Stimulated activated naive CD8-positive, alpha-beta T cell treated with anti-CD3 and anti-CD28 coated beads, Interleukin-15, amount 100 ng/mL, for 72 hours (primary cell): ENCODE results near the gene SCLT1.

Experiments
- ATAC-seq: fragments of 150-1000 bp; cut with Tn5 transposase; 2 replicates; pipeline ENCODE4 v1.10.0; 2021; ENCODE audit warnings: mild to moderate bottlenecking, moderate library complexity
- DNase-seq, 2 donors: peaks; one replicate each; pipeline ENCODE4 v3.0.0; 2021 to 2022
- H3K27ac Mint-ChIP-seq, 2 donors: one replicate each; pipeline ENCODE4 v1.8.0; 2022; ENCODE audit warnings: mild to moderate bottlenecking in 2 of 2, mixed read lengths in 2 of 2, moderate library complexity in 2 of 2
- H3K27me3 Mint-ChIP-seq: one replicate; pipeline ENCODE4 v1.8.0; 2022; ENCODE audit warnings: mixed read lengths
- H3K4me1 Mint-ChIP-seq: one replicate; pipeline ENCODE4 v1.8.0; 2022; ENCODE audit warnings: mild to moderate bottlenecking, mixed read lengths
- H3K4me3 Mint-ChIP-seq, 2 donors: one replicate each; pipeline ENCODE4 v1.8.0; 2022; ENCODE audit warnings: mild to moderate bottlenecking in 2 of 2, mixed read lengths in 2 of 2, moderate library complexity in 1 of 2
- H3K9me3 Mint-ChIP-seq, 2 donors: one replicate each; pipeline ENCODE4 v1.8.0; 2022; ENCODE audit warnings: mixed read lengths in 2 of 2

Gene SCLT1

GRCh38 chr4:128879971-128880370 is 213.4 kb downstream of the SCLT1 start:
- Mint-ChIP-seq H3K27me3 (no peaks in the 10 kb centered on the region), H3K4me1 (no peaks in the 10 kb centered on the region), H3K27ac (no peak overlapping the region), H3K4me3 (no peak overlapping the region), H3K9me3 (no peaks in the 10 kb centered on the region)
- DNase-seq (no peak), ATAC-seq (no peak)

GRCh38 chr4:128879283-128879682 is 214.1 kb downstream of the SCLT1 start:
- Mint-ChIP-seq H3K4me1 (no peaks in the 10 kb centered on the region), H3K27ac (no peak overlapping the region)

GRCh38 chr4:128877934-128878333 is 215.4 kb downstream of the SCLT1 start:
- no peaks in the 10 kb centered on the region for H3K9me3 Mint-ChIP-seq
- no peak for DNase-seq
- no peaks in the 10 kb centered on the region for H3K27me3 Mint-ChIP-seq
- H3K4me1 Mint-ChIP-seq, result no peaks in the 10 kb centered on the region
- H3K4me3 Mint-ChIP-seq, result no peak overlapping the region
- ATAC-seq, result no peak
- no peak overlapping the region for H3K27ac Mint-ChIP-seq

More at GRCh38 chr4:128879283-128879682, 214.1 kb downstream of the SCLT1 start:
- Mint-ChIP-seq H3K9me3 (no peaks in the 10 kb centered on the region), H3K4me3 (no peak overlapping the region), H3K27me3 (no peaks in the 10 kb centered on the region)
- ATAC-seq (no peak), DNase-seq (no peak)

GRCh38 chr4:128876200-128876599 is 217.1 kb downstream of the SCLT1 start:
- no peak overlapping the region for H3K4me3 Mint-ChIP-seq
- no peaks in the 10 kb centered on the region for H3K4me1 Mint-ChIP-seq
- no peaks in the 10 kb centered on the region for H3K9me3 Mint-ChIP-seq
- H3K27me3 Mint-ChIP-seq, result no peaks in the 10 kb centered on the region
- no peak overlapping the region for H3K27ac Mint-ChIP-seq
- DNase-seq, result no peak
- no peak for ATAC-seq

GRCh38 chr4:128871948-128872347 is 221.4 kb downstream of the SCLT1 start:
- DNase-seq (no peak), ATAC-seq (no peak)
- H3K27me3 Mint-ChIP-seq, result no peaks in the 10 kb centered on the region
- no peaks in the 10 kb centered on the region for H3K9me3 Mint-ChIP-seq
- peaks cover 8% of the 10 kb centered on the region for H3K4me1 Mint-ChIP-seq
- H3K27ac Mint-ChIP-seq, result peak overlapping the region in 1 of 2 donors; percentile 5
- H3K4me3 Mint-ChIP-seq, result no peak overlapping the region

GRCh38 chr4:128869776-128870509 is 223.4 kb downstream of the SCLT1 start:
- DNase-seq (no peak), ATAC-seq (peak; percentile 64)
- Mint-ChIP-seq H3K27ac (peak overlapping the region; percentile 42 to 47), H3K4me3 (no peak overlapping the region), H3K4me1 (peaks cover 14% of the 10 kb centered on the region), H3K27me3 (no peaks in the 10 kb centered on the region), H3K9me3 (no peaks in the 10 kb centered on the region)

GRCh38 chr4:128868758-128869157 is 224.6 kb downstream of the SCLT1 start:
- H3K9me3 Mint-ChIP-seq, result no peaks in the 10 kb centered on the region
- H3K4me1 Mint-ChIP-seq, result peaks cover 15% of the 10 kb centered on the region
- ATAC-seq (no peak), DNase-seq (no peak)
- no peaks in the 10 kb centered on the region for H3K27me3 Mint-ChIP-seq
- no peak overlapping the region for H3K27ac Mint-ChIP-seq
- H3K4me3 Mint-ChIP-seq, result no peak overlapping the region

- peaks cover 36% of the 10 kb centered on the region for H3K4me1 Mint-ChIP-seq
- H3K27ac Mint-ChIP-seq, result peak overlapping the region in 1 of 2 donors; percentile 23
- no peak for DNase-seq
- no peak overlapping the region for H3K4me3 Mint-ChIP-seq
- H3K9me3 Mint-ChIP-seq, result no peaks in the 10 kb centered on the region
- no peak for ATAC-seq
- H3K27me3 Mint-ChIP-seq, result no peaks in the 10 kb centered on the region
Measured at GRCh38 chr4:128866691-128867090, 226.6 kb downstream of the SCLT1 start.

- ATAC-seq (no peak), DNase-seq (no peak)
- no peaks in the 10 kb centered on the region for H3K9me3 Mint-ChIP-seq
- H3K27me3 Mint-ChIP-seq, result no peaks in the 10 kb centered on the region
- H3K4me1 Mint-ChIP-seq, result peaks cover 40% of the 10 kb centered on the region
- H3K27ac Mint-ChIP-seq, result peak overlapping the region in 1 of 2 donors; percentile 73
- H3K4me3 Mint-ChIP-seq, result no peak overlapping the region
Measured at GRCh38 chr4:128866269-128866668, 227.1 kb downstream of the SCLT1 start.

- ATAC-seq, result no peak
- H3K27me3 Mint-ChIP-seq, result no peaks in the 10 kb centered on the region
- H3K4me1 Mint-ChIP-seq, result peaks cover 51% of the 10 kb centered on the region
- H3K9me3 Mint-ChIP-seq, result no peaks in the 10 kb centered on the region
- peak overlapping the region in 1 of 2 donors; percentile 54 for H3K27ac Mint-ChIP-seq
- H3K4me3 Mint-ChIP-seq, result peak overlapping the region in 1 of 2 donors; percentile 2
- DNase-seq, result no peak
Measured at GRCh38 chr4:128865132-128865531, 228.2 kb downstream of the SCLT1 start.

GRCh38 chr4:128863312-128864075 is 229.8 kb downstream of the SCLT1 start:
- peak; percentile 48 for DNase-seq
- Mint-ChIP-seq H3K9me3 (no peaks in the 10 kb centered on the region), H3K4me1 (peaks cover 58% of the 10 kb centered on the region), H3K4me3 (peak overlapping the region in 1 of 2 donors; percentile 42), H3K27me3 (no peaks in the 10 kb centered on the region), H3K27ac (peak overlapping the region; percentile 38 to 77)
- ATAC-seq, result no peak

- Mint-ChIP-seq H3K4me1 (peaks cover 62% of the 10 kb centered on the region), H3K4me3 (peak overlapping the region in 1 of 2 donors; percentile 42), H3K27me3 (no peaks in the 10 kb centered on the region), H3K27ac (peak overlapping the region; percentile 38 to 77), H3K9me3 (no peaks in the 10 kb centered on the region)
- DNase-seq (peak; percentile 10 to 33), ATAC-seq (peak; percentile 87)
Measured at GRCh38 chr4:128862608-128863311, 230.6 kb downstream of the SCLT1 start.

- Mint-ChIP-seq H3K27me3 (no peaks in the 10 kb centered on the region), H3K4me1 (peaks cover 64% of the 10 kb centered on the region), H3K27ac (peak overlapping the region; percentile 57 to 82), H3K9me3 (no peaks in the 10 kb centered on the region), H3K4me3 (peak overlapping the region; percentile 1 to 17)
- ATAC-seq (peak; percentile 52), DNase-seq (no peak)
Measured at GRCh38 chr4:128861856-128862518, 231.4 kb downstream of the SCLT1 start.

- ATAC-seq, result no peak
- H3K4me1 Mint-ChIP-seq, result peaks cover 64% of the 10 kb centered on the region
- H3K27ac Mint-ChIP-seq, result no peak overlapping the region
- H3K27me3 Mint-ChIP-seq, result no peaks in the 10 kb centered on the region
- H3K9me3 Mint-ChIP-seq, result no peaks in the 10 kb centered on the region
- no peak for DNase-seq
- H3K4me3 Mint-ChIP-seq, result no peak overlapping the region
Measured at GRCh38 chr4:128859887-128860677, 233.3 kb downstream of the SCLT1 start.
